ENCODE results near the gene GAB1. TPM values are rescaled to one million over a fixed set of nuclear protein-coding genes. Genes with fewer than 3 reads are reported as not detected.

The GAB1 gene
- total and polyA plus RNA-seq, 2 of the 13 experiments (the other 11 are each of a cell fraction or from before 2014, with no cell fraction given), result 8.7 to 14.7 TPM

DNA sequence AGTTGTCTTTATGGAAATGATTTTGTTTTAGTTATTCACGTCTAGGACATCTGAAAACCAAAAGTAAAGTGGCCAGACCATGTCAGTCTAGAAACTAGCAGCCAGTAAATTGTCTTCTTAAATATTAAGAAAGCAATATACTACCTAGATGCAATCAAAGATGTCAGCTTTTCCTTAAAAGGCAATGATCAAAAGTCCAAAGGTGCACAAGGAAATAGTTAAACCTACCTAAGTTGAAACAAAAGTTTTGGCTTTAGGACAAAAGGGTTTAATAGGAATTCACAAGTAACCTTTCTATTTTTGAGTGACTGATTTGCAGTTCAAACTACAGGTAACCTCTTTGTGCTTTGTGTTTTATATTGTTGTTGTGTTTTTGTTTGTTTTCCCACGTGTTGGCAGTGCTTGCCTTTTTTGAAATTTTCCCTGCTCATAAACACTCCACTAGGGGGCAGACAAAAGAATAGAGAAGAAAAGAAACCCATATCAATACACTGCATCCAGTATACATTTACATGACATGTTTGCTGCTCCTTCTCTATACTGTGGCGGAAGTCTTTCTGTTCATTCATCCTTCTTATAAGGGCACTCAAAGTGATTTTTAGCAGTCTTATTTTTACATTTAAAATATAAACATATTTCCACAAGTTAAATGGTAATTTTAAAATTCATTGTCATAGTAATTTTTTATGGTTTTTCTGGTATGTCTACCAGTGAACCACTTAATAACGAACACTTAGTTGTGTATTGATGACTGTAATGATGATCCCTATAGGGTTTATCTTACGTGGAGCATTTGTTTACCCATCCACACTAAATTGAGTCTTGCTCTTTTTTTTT, 62.7 kb downstream of the GAB1 start:
- no peaks in the 10 kb centered on the region for H3K27me3 ChIP-seq (ENCODE audit: control insufficient read depth in 1 of 2, insufficient read depth in 2 of 2, low read length in 2 of 2)
- H3K4me3 ChIP-seq (replicated peaks in 1 of 3; ENCODE audit: insufficient read depth in 1 of 3, low read depth in 2 of 3, low read length in 3 of 3), result no peak overlapping the region
- ATAC-seq, result peak; percentile 60; the same call in 2 of the 3 replicates
- intact Hi-C loops (cut with micrococcal nuclease; ENCODE audit: unreplicated experiment), result loop anchor here (5.0 kb wide), 1 partner anchor 62 kb away; the partner anchor contains the start of gene GAB1
- no peak overlapping the region for H3K27ac ChIP-seq (ENCODE audit: extremely low read length, insufficient read depth, low read length)
- no peak overlapping the region for H3K9ac ChIP-seq (ENCODE audit: insufficient read depth, low read depth, low read length)
- peaks cover 6% of the 10 kb centered on the region for H3K4me1 ChIP-seq (ENCODE audit: insufficient read depth, low read length)
- POLR2A ChIA-PET, result no interaction called here
- peak; percentile 39 for DNase-seq (ENCODE audit: low spot score)
- peak; percentile 30 for FAIRE-seq
- H4K20me1 ChIP-seq (ENCODE audit: insufficient read depth, low read length), result no peaks in the 10 kb centered on the region
- TF ChIP-seq BCL6 (CRISPR knock-in tag; IDR thresholded peaks at IDR 0.05), result no peak
- TF ChIP-seq, protein P1, sequence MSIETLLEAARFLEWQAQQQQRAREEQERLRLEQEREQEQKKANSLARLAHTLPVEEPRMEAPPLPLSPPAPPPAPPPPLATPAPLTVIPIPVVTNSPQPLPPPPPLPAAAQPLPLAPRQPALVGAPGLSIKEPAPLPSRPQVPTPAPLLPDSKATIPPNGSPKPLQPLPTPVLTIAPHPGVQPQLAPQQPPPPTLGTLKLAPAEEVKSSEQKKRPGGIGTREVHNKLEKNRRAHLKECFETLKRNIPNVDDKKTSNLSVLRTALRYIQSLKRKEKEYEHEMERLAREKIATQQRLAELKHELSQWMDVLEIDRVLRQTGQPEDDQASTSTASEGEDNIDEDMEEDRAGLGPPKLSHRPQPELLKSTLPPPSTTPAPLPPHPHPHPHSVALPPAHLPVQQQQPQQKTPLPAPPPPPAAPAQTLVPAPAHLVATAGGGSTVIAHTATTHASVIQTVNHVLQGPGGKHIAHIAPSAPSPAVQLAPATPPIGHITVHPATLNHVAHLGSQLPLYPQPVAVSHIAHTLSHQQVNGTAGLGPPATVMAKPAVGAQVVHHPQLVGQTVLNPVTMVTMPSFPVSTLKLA (IDR thresholded peaks at IDR 0.05), result peak; percentile 28; the same call in 1 of the 2 replicates
- TF ChIP-seq ZNF205 (CRISPR knock-in tag; IDR thresholded peaks at IDR 0.05), result no peak
- TF ChIP-seq, protein P2, sequence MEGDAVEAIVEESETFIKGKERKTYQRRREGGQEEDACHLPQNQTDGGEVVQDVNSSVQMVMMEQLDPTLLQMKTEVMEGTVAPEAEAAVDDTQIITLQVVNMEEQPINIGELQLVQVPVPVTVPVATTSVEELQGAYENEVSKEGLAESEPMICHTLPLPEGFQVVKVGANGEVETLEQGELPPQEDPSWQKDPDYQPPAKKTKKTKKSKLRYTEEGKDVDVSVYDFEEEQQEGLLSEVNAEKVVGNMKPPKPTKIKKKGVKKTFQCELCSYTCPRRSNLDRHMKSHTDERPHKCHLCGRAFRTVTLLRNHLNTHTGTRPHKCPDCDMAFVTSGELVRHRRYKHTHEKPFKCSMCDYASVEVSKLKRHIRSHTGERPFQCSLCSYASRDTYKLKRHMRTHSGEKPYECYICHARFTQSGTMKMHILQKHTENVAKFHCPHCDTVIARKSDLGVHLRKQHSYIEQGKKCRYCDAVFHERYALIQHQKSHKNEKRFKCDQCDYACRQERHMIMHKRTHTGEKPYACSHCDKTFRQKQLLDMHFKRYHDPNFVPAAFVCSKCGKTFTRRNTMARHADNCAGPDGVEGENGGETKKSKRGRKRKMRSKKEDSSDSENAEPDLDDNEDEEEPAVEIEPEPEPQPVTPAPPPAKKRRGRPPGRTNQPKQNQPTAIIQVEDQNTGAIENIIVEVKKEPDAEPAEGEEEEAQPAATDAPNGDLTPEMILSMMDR (CRISPR knock-in tag; IDR thresholded peaks at IDR 0.05), result peak; percentile 53
- no peak for TF ChIP-seq PHF20 (CRISPR knock-in tag; IDR thresholded peaks at IDR 0.05)
- peak; percentile 36 for TF ChIP-seq STAG1 (CRISPR knock-in tag; IDR thresholded peaks at IDR 0.05)
- TF ChIP-seq, protein P3, sequence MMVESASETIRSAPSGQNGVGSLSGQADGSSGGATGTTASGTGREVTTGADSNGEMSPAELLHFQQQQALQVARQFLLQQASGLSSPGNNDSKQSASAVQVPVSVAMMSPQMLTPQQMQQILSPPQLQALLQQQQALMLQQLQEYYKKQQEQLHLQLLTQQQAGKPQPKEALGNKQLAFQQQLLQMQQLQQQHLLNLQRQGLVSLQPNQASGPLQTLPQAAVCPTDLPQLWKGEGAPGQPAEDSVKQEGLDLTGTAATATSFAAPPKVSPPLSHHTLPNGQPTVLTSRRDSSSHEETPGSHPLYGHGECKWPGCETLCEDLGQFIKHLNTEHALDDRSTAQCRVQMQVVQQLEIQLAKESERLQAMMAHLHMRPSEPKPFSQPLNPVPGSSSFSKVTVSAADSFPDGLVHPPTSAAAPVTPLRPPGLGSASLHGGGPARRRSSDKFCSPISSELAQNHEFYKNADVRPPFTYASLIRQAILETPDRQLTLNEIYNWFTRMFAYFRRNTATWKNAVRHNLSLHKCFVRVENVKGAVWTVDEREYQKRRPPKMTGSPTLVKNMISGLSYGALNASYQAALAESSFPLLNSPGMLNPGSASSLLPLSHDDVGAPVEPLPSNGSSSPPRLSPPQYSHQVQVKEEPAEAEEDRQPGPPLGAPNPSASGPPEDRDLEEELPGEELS (CRISPR knock-in tag; IDR thresholded peaks at IDR 0.05), result peak; percentile 55
- TF ChIP-seq SRF (IDR thresholded peaks at IDR 0.05; ENCODE audit: low read depth, low read length), result peak; percentile 69; the same call in 1 of the 2 replicates
- TF ChIP-seq SMC3 (IDR thresholded peaks at IDR 0.05; ENCODE audit: low read length), result peak; percentile 18; the same call in 1 of the 2 replicates
- TF ChIP-seq NFIC (IDR thresholded peaks at IDR 0.05; ENCODE audit: low read length), result no peak
- TF ChIP-seq ZNF652 (CRISPR knock-in tag; IDR thresholded peaks at IDR 0.05; ENCODE audit: borderline replicate concordance, low read depth), result peak; percentile 17; the same call in 1 of the 2 replicates
- 0 out of 2 replicates have a peak, but pooled peaks have one; percentile 17 for TF ChIP-seq FOXP1 (IDR thresholded peaks at IDR 0.05)
- TF ChIP-seq FOXP1 (CRISPR knock-in tag; IDR thresholded peaks at IDR 0.05), result peak; percentile 61; the same call in 1 of the 2 replicates
- no peak for TF ChIP-seq ZNF383 (CRISPR knock-in tag; IDR thresholded peaks at IDR 0.05; ENCODE audit: borderline replicate concordance)
- H3K36me3 ChIP-seq (replicated peaks in 1 of 2; ENCODE audit: control insufficient read depth in 1 of 2, insufficient read depth in 2 of 2, low read length in 2 of 2), result no peaks in the 10 kb centered on the region
- no peaks in the 10 kb centered on the region for H3K79me2 ChIP-seq (ENCODE audit: insufficient read depth, low read length)
- in situ Hi-C loops (cut with HindIII; ENCODE audit: extremely low pct_ligation_motif_present, low pct_unique_long_range_greater_than_20kb), result no loop called here
- no peaks in the 10 kb centered on the region for H3K9me3 ChIP-seq (ENCODE audit: low read length)
- WGBS (ENCODE audit: low lambda C conversion rate), result 67% methylated on average over 5 of the region's 5 CpGs
- no TSS peak for BruUV-seq (replicated peaks)
- CTCF ChIA-PET (ENCODE audit: low intra/inter-chr PET ratio, low total read pairs), result interaction anchor here (0.6 to 1.3 kb wide), 3 partner anchors 62 to 197 kb away, joined by 3 to 5 read pairs (median 4); partner anchors contain the start of gene GAB1
- no peak overlapping the region for H3K4me2 ChIP-seq (ENCODE audit: low read depth, low read length)
- H2AFZ ChIP-seq (ENCODE audit: low read length), result no peak overlapping the region
